HepG2 (cell line): ENCODE measurements around the gene CNPY4. TPM values are rescaled to one million over a fixed set of nuclear protein-coding genes. Genes with fewer than 3 reads are reported as not detected.

Source experiments
- AGO2 ChIP-seq: fragments of 200-400 bp; formaldehyde crosslinking; optimal IDR thresholded peaks from 2 replicates; pipeline ENCODE3; 2017; ENCODE audit warnings: mild to moderate bottlenecking, low read depth, low read length, moderate library complexity
- ASH2L ChIP-seq: fragments of 300-600, 200-600 bp; sonication (generic); IDR thresholded peaks from 2 replicates; pipeline ENCODE4 v1.7.0; 2017; ENCODE audit warnings: low read depth, mild to moderate bottlenecking, moderate library complexity, mixed read lengths, low read length; ENCODE audit not compliant: insufficient read length
- CBFB ChIP-seq: sonication (generic); formaldehyde crosslinking; IDR thresholded peaks from 2 replicates; pipeline ENCODE4 v1.4.0; 2020; ENCODE audit warnings: missing genetic modification reagents
- CBX2 ChIP-seq, 2 experiments: fragments of 200-600 bp in 1 of 2; sonication (generic); formaldehyde crosslinking in 1 of 2; IDR thresholded peaks; 2 replicates each; pipeline versions ENCODE4 v1.7.0 to v1.8.1; 2018 to 2022; ENCODE audit warnings: low read depth in 2 of 2, low read length in 1 of 2, mild to moderate bottlenecking in 1 of 2, missing genetic modification reagents in 1 of 2
- DPF2 ChIP-seq: sonication (generic); formaldehyde crosslinking; IDR thresholded peaks from 2 replicates; pipeline ENCODE4 v1.4.0; 2020; ENCODE audit warnings: mild to moderate bottlenecking, low read depth, missing genetic modification reagents, borderline replicate concordance
- HDAC6 ChIP-seq: fragments of 200-600 bp; sonication (generic); IDR thresholded peaks from 2 replicates; pipeline ENCODE4 v1.7.0; 2017; ENCODE audit warnings: mild to moderate bottlenecking, antibody characterized with exemption, low read length, low read depth
- ISX ChIP-seq: sonication (generic); formaldehyde crosslinking; conservative IDR thresholded peaks from 2 replicates; pipeline ENCODE4 v1.5.0; 2020; ENCODE audit warnings: missing genetic modification reagents
- KDM2A ChIP-seq: sonication (generic); formaldehyde crosslinking; IDR thresholded peaks from 2 replicates; pipeline ENCODE4 v1.4.0; 2020; ENCODE audit warnings: low read depth, missing genetic modification reagents, borderline replicate concordance
- MAFG ChIP-seq: sonication (generic); formaldehyde crosslinking; IDR thresholded peaks from 2 replicates; pipeline ENCODE4 v1.5.1; 2020; ENCODE audit warnings: mild to moderate bottlenecking, missing genetic modification reagents
- MAFK ChIP-seq, 2 experiments: IDR thresholded peaks in 1 of 2; conservative IDR thresholded peaks in 1 of 2; 2 replicates each; pipeline ENCODE4 v1.6.1; 2011; ENCODE audit warnings: improper control_type of control experiment in 2 of 2, low read length in 2 of 2
- MED13 ChIP-seq: sonication (generic); formaldehyde crosslinking; IDR thresholded peaks from 2 replicates; pipeline ENCODE4 v1.5.0; 2020; ENCODE audit warnings: missing genetic modification reagents
- MIXL1 ChIP-seq: IDR thresholded peaks from 2 replicates; pipeline ENCODE4 v1.6.1; 2016
- NR2F6 ChIP-seq, 2 experiments: IDR thresholded peaks; 2 replicates each; pipeline ENCODE4 v1.6.1; 2016; ENCODE audit warnings: antibody characterized with exemption in 1 of 2, mild to moderate bottlenecking in 1 of 2
- PBX2 ChIP-seq: IDR thresholded peaks from 2 replicates; pipeline ENCODE4 v1.6.1; 2016; ENCODE audit warnings: control low read depth
- SOX6 ChIP-seq, 2 experiments: fragments of 450-650 bp in 1 of 2; sonication (generic) in 1 of 2; formaldehyde crosslinking in 1 of 2; IDR thresholded peaks; 2 replicates each; pipeline versions ENCODE4 v1.4.0 to v1.6.1; 2017 to 2020; ENCODE audit warnings: antibody characterized with exemption in 1 of 2, mild to moderate bottlenecking in 1 of 2, missing genetic modification reagents in 1 of 2
- TFAP4 ChIP-seq: sonication (generic); IDR thresholded peaks from 2 replicates; pipeline ENCODE4 v1.6.1; 2016; ENCODE audit warnings: low read depth, borderline replicate concordance
- THAP7 ChIP-seq: sonication (generic); formaldehyde crosslinking; IDR thresholded peaks from 2 replicates; pipeline ENCODE4 v1.8.1; 2023; ENCODE audit warnings: mild to moderate bottlenecking, missing genetic modification reagents
- THYN1 ChIP-seq: sonication (generic); formaldehyde crosslinking; IDR thresholded peaks from 2 replicates; pipeline ENCODE4 v1.8.1; 2023; ENCODE audit warnings: low read depth, mild to moderate bottlenecking, moderate library complexity, missing genetic modification reagents, borderline replicate concordance
- U2AF2 ChIP-seq: fragments of 200-400 bp; formaldehyde crosslinking; IDR thresholded peaks from 2 replicates; pipeline ENCODE4 v1.6.1; 2017; ENCODE audit warnings: low read depth, mild to moderate bottlenecking, low read length
- XBP1 ChIP-seq: sonication (generic); formaldehyde crosslinking; IDR thresholded peaks from 2 replicates; pipeline ENCODE4 v1.5.0; 2020; ENCODE audit warnings: missing genetic modification reagents
- ZBTB49 ChIP-seq: sonication (generic); formaldehyde crosslinking; IDR thresholded peaks from 2 replicates; pipeline ENCODE4 v1.4.0; 2020; ENCODE audit warnings: missing genetic modification reagents, borderline replicate concordance
- ZNF10 ChIP-seq: sonication (generic); formaldehyde crosslinking; IDR thresholded peaks from 2 replicates; pipeline ENCODE4 v1.4.0; 2020; ENCODE audit warnings: mild to moderate bottlenecking, low read depth, missing genetic modification reagents, borderline replicate concordance
- ZNF431 ChIP-seq: sonication (generic); formaldehyde crosslinking; IDR thresholded peaks from 2 replicates; pipeline ENCODE4 v1.9.0; 2022; ENCODE audit warnings: missing genetic modification reagents, low read depth, mild to moderate bottlenecking, borderline replicate concordance
- ZNF547 ChIP-seq: sonication (generic); formaldehyde crosslinking; IDR thresholded peaks from 2 replicates; pipeline ENCODE4 v1.5.1; 2020; ENCODE audit warnings: mild to moderate bottlenecking, missing genetic modification reagents
- polyA plus RNA-seq, 8 experiments: library from polyadenylated mRNA; depleted of rRNA in 3 of 8; stranded (reverse) in 7 of 8; unstranded in 1 of 8; fragments of >200 nt; fragmentation: Illumina TruSeq in 4 of 8; extraction: Trizol in 4 of 8; gene quantifications; 2 replicates each; pipeline versions ENCODE4 v1.2.1 to v1.2.3, GENCODE V29; 2011 to 2016; ENCODE audit warnings: low read depth in 4 of 8, missing spikeins in 1 of 8, mixed read lengths in 1 of 8; ENCODE audit not compliant: insufficient read depth in 1 of 8
- total RNA-seq, 5 experiments: library from RNA; depleted of rRNA; stranded (reverse); fragments of >200 nt; fragmentation: Illumina TruSeq; extraction: Trizol; gene quantifications; 2 replicates each; pipeline ENCODE4 v1.2.3, GENCODE V29; 2016; ENCODE audit warnings: low read depth in 1 of 5

CNPY4 gene
- total and polyA plus RNA-seq, 2 of the 13 experiments (the other 11 are each of a cell fraction or from before 2014, with no cell fraction given) = 6.2 to 12.7 TPM

GRCh38 chr7:100081535-100082102 is 37.8 kb upstream of the CNPY4 start, which contains the start of gene ZNF3 (continued):
- no peak for TF ChIP-seq ZNF10 (CRISPR knock-in tag)
- TF ChIP-seq MED13 (CRISPR knock-in tag) = peak; percentile 36
- peak; percentile 96 for TF ChIP-seq THAP7 (CRISPR knock-in tag)
- peak; percentile 95; the same call in 1 of the 2 replicates for TF ChIP-seq ZNF547 (CRISPR knock-in tag)
- peak; percentile 69; the same call in 1 of the 2 replicates for TF ChIP-seq TFAP4
- no peak for TF ChIP-seq SOX6 (IDR thresholded peaks at IDR 0.05)
- TF ChIP-seq SOX6 (CRISPR knock-in tag; IDR thresholded peaks at IDR 0.05) = peak; percentile 95
- peak; percentile 95; the same call in 1 of the 2 replicates for TF ChIP-seq XBP1
- TF ChIP-seq ASH2L = peak; percentile 85
- peak; percentile 80 for TF ChIP-seq MIXL1 (CRISPR knock-in tag)
- no peak for TF ChIP-seq ZNF431
- no peak for TF ChIP-seq NR2F6 (IDR thresholded peaks at IDR 0.05)
- peak; percentile 85 for TF ChIP-seq NR2F6 (CRISPR knock-in tag; IDR thresholded peaks at IDR 0.05)
- peak; percentile 99 to 100 for TF ChIP-seq MAFK (conservative IDR thresholded peaks at IDR 0.05 in 1 of 2, IDR thresholded peaks at IDR 0.05 in 1 of 2; ENCODE audit: low read length in 2 of 2)
- peak; percentile 28; the same call in 1 of the 2 replicates for TF ChIP-seq ISX (CRISPR knock-in tag)
- TF ChIP-seq ZBTB49 (CRISPR knock-in tag) = no peak; the same call in 1 of the 2 replicates
- peak; percentile 98 for TF ChIP-seq AGO2
- TF ChIP-seq U2AF2 = no peak
- peak; percentile 79 for TF ChIP-seq PBX2 (CRISPR knock-in tag)
- no peak for TF ChIP-seq CBX2 (IDR thresholded peaks at IDR 0.05; ENCODE audit: low read depth, low read length)
- TF ChIP-seq CBX2 (CRISPR knock-in tag; IDR thresholded peaks at IDR 0.05; ENCODE audit: low read depth) = no peak
- 0 out of 2 replicates have a peak, but pooled peaks have one; percentile 85 for TF ChIP-seq THYN1 (CRISPR knock-in tag)
- no peak for TF ChIP-seq HDAC6
- no peak for TF ChIP-seq DPF2 (CRISPR knock-in tag)
- TF ChIP-seq MAFG (CRISPR knock-in tag) = peak; percentile 100
- TF ChIP-seq CBFB (CRISPR knock-in tag) = peak; percentile 78
- peak; percentile 89; the same call in 1 of the 2 replicates for TF ChIP-seq KDM2A (CRISPR knock-in tag)
